HepG2 (cell line): Measurements from ENCODE around the gene MTUS2.

Experiments
- CTCF ChIP-seq: sonication (generic); formaldehyde crosslinking; IDR thresholded peaks from 2 replicates; pipeline ENCODE4 v1.5.0; 2020; ENCODE audit warnings: mild to moderate bottlenecking, missing genetic modification reagents, moderate library complexity
- GATAD1 ChIP-seq: IDR thresholded peaks from 2 replicates; pipeline ENCODE4 v1.6.1; 2016; ENCODE audit warnings: missing genetic modification reagents, missing compliant biosample characterization
- KDM4B ChIP-seq: sonication (generic); formaldehyde crosslinking; IDR thresholded peaks from 2 replicates; pipeline ENCODE4 v1.4.0; 2020; ENCODE audit warnings: missing genetic modification reagents
- PHF20 ChIP-seq: sonication (generic); formaldehyde crosslinking; IDR thresholded peaks from 2 replicates; pipeline ENCODE4 v1.5.0; 2020; ENCODE audit warnings: mild to moderate bottlenecking, missing genetic modification reagents
- RAD21 ChIP-seq: fragments of 450-650 bp; formaldehyde crosslinking; IDR thresholded peaks from 2 replicates; pipeline ENCODE4 v1.5.0; 2020; ENCODE audit warnings: mild to moderate bottlenecking
- ZFP1 ChIP-seq: IDR thresholded peaks from 2 replicates; pipeline ENCODE4 v1.6.1; 2016
- TF ChIP-seq, protein P1 (sequence below): sonication (generic); formaldehyde crosslinking; conservative IDR thresholded peaks from 2 replicates; pipeline ENCODE4 v1.8.1; 2023; ENCODE audit warnings: missing genetic modification reagents

DNA sequence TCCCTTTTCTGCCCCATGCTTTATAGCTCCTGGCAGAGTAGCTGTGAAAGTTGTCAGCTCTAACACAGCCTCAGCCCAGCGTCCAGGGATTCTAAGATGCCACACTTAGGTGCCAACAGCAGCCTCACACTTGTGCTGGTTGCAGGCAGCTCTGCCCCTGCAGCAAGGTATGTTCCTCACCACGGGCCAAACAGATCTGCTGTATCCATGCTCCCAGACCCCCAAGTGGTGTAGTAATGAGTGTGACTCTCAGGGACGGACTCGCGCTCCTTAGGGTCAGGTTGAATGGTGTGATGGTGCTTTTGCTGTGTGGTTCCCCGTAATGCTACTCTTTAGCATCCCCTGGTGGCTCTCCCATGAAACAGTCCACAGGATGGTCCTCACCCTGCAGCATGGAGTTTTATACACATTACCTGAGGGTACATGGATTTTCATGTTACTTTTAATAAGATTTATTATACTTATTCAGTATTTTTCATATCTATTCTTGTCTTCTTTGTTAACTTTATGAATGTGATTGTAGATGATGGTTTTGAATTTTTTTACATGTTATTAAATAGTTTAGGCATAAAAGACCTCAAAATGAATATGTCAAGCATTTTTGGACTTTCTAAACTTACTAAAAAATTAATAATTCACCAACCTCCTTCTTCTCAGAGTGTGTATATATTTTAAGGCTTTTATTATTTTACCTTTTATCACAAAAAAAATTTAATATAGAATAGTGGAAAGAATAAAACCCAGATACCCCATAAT lies 542.9 kb downstream of the MTUS2 start:
- TF ChIP-seq PHF20 (CRISPR knock-in tag) = no peak
- TF ChIP-seq GATAD1 (CRISPR knock-in tag) = no peak
- peak; percentile 83 for TF ChIP-seq CTCF (CRISPR knock-in tag)
- TF ChIP-seq, protein P1, sequence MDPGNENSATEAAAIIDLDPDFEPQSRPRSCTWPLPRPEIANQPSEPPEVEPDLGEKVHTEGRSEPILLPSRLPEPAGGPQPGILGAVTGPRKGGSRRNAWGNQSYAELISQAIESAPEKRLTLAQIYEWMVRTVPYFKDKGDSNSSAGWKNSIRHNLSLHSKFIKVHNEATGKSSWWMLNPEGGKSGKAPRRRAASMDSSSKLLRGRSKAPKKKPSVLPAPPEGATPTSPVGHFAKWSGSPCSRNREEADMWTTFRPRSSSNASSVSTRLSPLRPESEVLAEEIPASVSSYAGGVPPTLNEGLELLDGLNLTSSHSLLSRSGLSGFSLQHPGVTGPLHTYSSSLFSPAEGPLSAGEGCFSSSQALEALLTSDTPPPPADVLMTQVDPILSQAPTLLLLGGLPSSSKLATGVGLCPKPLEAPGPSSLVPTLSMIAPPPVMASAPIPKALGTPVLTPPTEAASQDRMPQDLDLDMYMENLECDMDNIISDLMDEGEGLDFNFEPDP (CRISPR knock-in tag) = no peak
- no peak for TF ChIP-seq KDM4B
- TF ChIP-seq ZFP1 (CRISPR knock-in tag) = no peak
- TF ChIP-seq RAD21 = no peak
